A549 (cell line): ENCODE results near the gene MACF1. TPM values are rescaled to one million over a fixed set of nuclear protein-coding genes. Genes with fewer than 3 reads are reported as not detected.

Source experiments
- ATAC-seq, 2 experiments: fragments of 200-7000 bp in 1 of 2; fragments of >200 bp in 1 of 2; cut with Nextera tagmentation in 1 of 2; cut with Tn5 transposase in 1 of 2; 3 replicates each; pipeline versions ENCODE4 v1.8.0 to v1.9.1; 2018 to 2020; ENCODE audit warnings: mild to moderate bottlenecking in 1 of 2, moderate library complexity in 1 of 2
- CTCF ChIA-PET: fragments of 300-600 bp; sonication (Branson Sonifier 250); formaldehyde crosslinking; extraction: SDS; loops from one replicate; lab custom pipeline; 2021; ENCODE audit warnings: antibody characterized with exemption, inconsistent platforms; lab: Yijun Ruan, JAX
- POLR2A ChIA-PET: fragments of 350-600 bp; formaldehyde crosslinking; extraction: SDS; loops from one replicate; lab custom pipeline; 2021; ENCODE audit warnings: antibody characterized with exemption, inconsistent platforms; lab: Yijun Ruan, JAX
- DNase-seq, 2 experiments: peaks; one replicate each; pipeline versions ENCODE4 v3.0.0 to v3.0.0-alpha.2; 2011 to 2016; ENCODE audit warnings: low read depth in 1 of 2, low spot score in 1 of 2
- FAIRE-seq: peaks from 2 replicates; lab custom pipeline; 2011; peaks lifted over from hg19 to GRCh38; lab: Jason Lieb, UNC
- H3K27ac ChIP-seq, 2 experiments: fragments of >200 bp; sonication (Bioruptor Twin); formaldehyde crosslinking; 3 replicates each; pipeline ENCODE4 v1.5.1; 2016 to 2017
- H3K4me1 ChIP-seq: fragments of >200 bp; sonication (Bioruptor Twin); formaldehyde crosslinking; 3 replicates; pipeline ENCODE4 v1.6.1; 2016
- H3K4me2 ChIP-seq: fragments of >200 bp; sonication (Bioruptor Twin); formaldehyde crosslinking; 3 replicates; pipeline ENCODE4 v1.6.1; 2016
- H3K4me3 ChIP-seq: fragments of >200 bp; sonication (Bioruptor Twin); formaldehyde crosslinking; 3 replicates; pipeline ENCODE4 v1.5.1; 2016
- H3K9me3 ChIP-seq: fragments of >200 bp; sonication (Bioruptor Twin); formaldehyde crosslinking; 3 replicates; pipeline ENCODE4 v1.6.1; 2016
- BHLHE40 ChIP-seq: IDR thresholded peaks from 2 replicates; pipeline ENCODE4 v1.6.1; 2012; ENCODE audit warnings: low read depth, low read length, inconsistent platforms
- CBX8 ChIP-seq: fragments of 200-600 bp; sonication (generic); IDR thresholded peaks from 2 replicates; pipeline ENCODE4 v1.6.1; 2016
- CHD2 ChIP-seq: fragments of 150-350 bp; IDR thresholded peaks from 2 replicates; pipeline ENCODE4 v1.6.1; 2014; ENCODE audit warnings: low read length; ENCODE audit not compliant: partially characterized antibody
- EHMT2 ChIP-seq: fragments of 200-600 bp; sonication (generic); IDR thresholded peaks from 2 replicates; pipeline ENCODE4 v1.6.1; 2016; ENCODE audit warnings: antibody characterized with exemption, low read depth, mild to moderate bottlenecking, moderate library complexity
- ESRRA ChIP-seq: fragments of 150-350 bp; IDR thresholded peaks from 2 replicates; pipeline ENCODE4 v1.6.1; 2014; ENCODE audit warnings: mild to moderate bottlenecking, low read length, borderline replicate concordance
- FOSL2 ChIP-seq, 2 experiments: fragments of 450-650 bp in 1 of 2; fragments of >200 bp in 1 of 2; sonication (Bioruptor Twin) in 1 of 2; formaldehyde crosslinking; IDR thresholded peaks; 2 replicates each; pipeline versions ENCODE4 v1.5.0 to v1.6.1; 2016 to 2020; ENCODE audit warnings: mild to moderate bottlenecking in 1 of 2, moderate library complexity in 1 of 2
- HOXA7 ChIP-seq: fragments of 250-450 bp; sonication (Bioruptor Pico); IDR thresholded peaks from 2 replicates; pipeline ENCODE4 v1.5.0; 2020; ENCODE audit warnings: mild to moderate bottlenecking, moderate library complexity
- JUN ChIP-seq, 2 experiments: fragments of >200 bp; sonication (Bioruptor Twin); formaldehyde crosslinking; IDR thresholded peaks; 2 replicates in 1 of 2; 3 replicates in 1 of 2; pipeline ENCODE4 v1.6.1; 2016 to 2017
- KDM1A ChIP-seq: fragments of 200-600 bp; sonication (generic); IDR thresholded peaks from 2 replicates; pipeline ENCODE4 v1.6.1; 2016; ENCODE audit warnings: low read depth, mild to moderate bottlenecking
- MAFK ChIP-seq: fragments of 450-650 bp; IDR thresholded peaks from 2 replicates; pipeline ENCODE4 v1.6.1; 2014; ENCODE audit not compliant: partially characterized antibody
- POLR2AphosphoS2 ChIP-seq: conservative IDR thresholded peaks from 2 replicates; pipeline ENCODE4 v1.6.1; 2012; ENCODE audit warnings: low read length, improper control_type of control experiment, inconsistent platforms
- RARB ChIP-seq: fragments of 250-450 bp; sonication (Bioruptor Pico); IDR thresholded peaks from 2 replicates; pipeline ENCODE4 v1.8.0; 2021; ENCODE audit warnings: mild to moderate bottlenecking, moderate library complexity
- RCOR1 ChIP-seq: fragments of 150-350 bp; IDR thresholded peaks from 2 replicates; pipeline ENCODE4 v1.6.1; 2014; ENCODE audit warnings: antibody characterized with exemption, low read length, low read depth
- RFX5 ChIP-seq: fragments of 450-650 bp; IDR thresholded peaks from 2 replicates; pipeline ENCODE4 v1.7.1; 2014; ENCODE audit warnings: antibody characterized with exemption, mild to moderate bottlenecking, moderate library complexity
- RNF2 ChIP-seq: fragments of 200-600 bp; sonication (generic); IDR thresholded peaks from 2 replicates; pipeline ENCODE4 v1.6.1; 2016; ENCODE audit warnings: low read depth, mild to moderate bottlenecking, antibody characterized with exemption, moderate library complexity, borderline replicate concordance
- SREBF2 ChIP-seq: fragments of 450-650 bp; IDR thresholded peaks from 2 replicates; pipeline ENCODE4 v1.6.1; 2014; ENCODE audit warnings: mild to moderate bottlenecking, moderate library complexity
- TP53 ChIP-seq: fragments of 250-450 bp; sonication (Bioruptor Pico); IDR thresholded peaks from 2 replicates; pipeline ENCODE4 v1.5.0; 2021; ENCODE audit warnings: mild to moderate bottlenecking, moderate library complexity
- ZC3H11A ChIP-seq: fragments of 450-650 bp; IDR thresholded peaks from 2 replicates; pipeline ENCODE4 v1.6.1; 2014; ENCODE audit warnings: antibody characterized with exemption, mild to moderate bottlenecking
- ZSCAN20 ChIP-seq: fragments of 250-450 bp; sonication (Bioruptor Pico); IDR thresholded peaks from 2 replicates; pipeline ENCODE4 v1.8.0; 2022; ENCODE audit warnings: mild to moderate bottlenecking, moderate library complexity
- WGBS: methylation state at CpG from one replicate; pipeline ENCODE4 v1.1.6; 2017; ENCODE audit errors: missing lambda C conversion rate; 5-methylcytosine and 5-hydroxymethylcytosine counted together
- polyA plus RNA-seq, 4 experiments: library from polyadenylated mRNA; depleted of rRNA in 3 of 4; stranded (reverse); fragments of >200 nt; fragmentation: RNase III in 1 of 4; extraction: RNeasy Plus Mini Kit Qiagen cat#74134 plus additional on column Dnase treatment in 1 of 4; gene quantifications; 2 replicates in 3 of 4; 3 replicates in 1 of 4; pipeline ENCODE4 v1.2.3, GENCODE V29; 2011 to 2017
- TF ChIP-seq, protein P1 (sequence below): fragments of 250-450 bp; sonication (Bioruptor Pico); IDR thresholded peaks from 2 replicates; pipeline ENCODE4 v1.5.0; 2020; ENCODE audit warnings: low read depth, mild to moderate bottlenecking, moderate library complexity
- TF ChIP-seq, protein P2 (sequence below): fragments of >200 bp; sonication (Bioruptor Twin); formaldehyde crosslinking; IDR thresholded peaks from 3 replicates; pipeline ENCODE4 v1.6.1; 2016
- TF ChIP-seq, protein P3 (sequence below): IDR thresholded peaks from 2 replicates; pipeline ENCODE4 v1.6.1; 2012
- TF ChIP-seq, protein P4 (sequence below): IDR thresholded peaks from 2 replicates; pipeline ENCODE4 v1.6.1; 2012

MACF1 gene
- polyA plus RNA-seq, 2 of the 4 experiments (the other 2 are of a cell fraction): 45.7 to 64.2 TPM

DNA sequence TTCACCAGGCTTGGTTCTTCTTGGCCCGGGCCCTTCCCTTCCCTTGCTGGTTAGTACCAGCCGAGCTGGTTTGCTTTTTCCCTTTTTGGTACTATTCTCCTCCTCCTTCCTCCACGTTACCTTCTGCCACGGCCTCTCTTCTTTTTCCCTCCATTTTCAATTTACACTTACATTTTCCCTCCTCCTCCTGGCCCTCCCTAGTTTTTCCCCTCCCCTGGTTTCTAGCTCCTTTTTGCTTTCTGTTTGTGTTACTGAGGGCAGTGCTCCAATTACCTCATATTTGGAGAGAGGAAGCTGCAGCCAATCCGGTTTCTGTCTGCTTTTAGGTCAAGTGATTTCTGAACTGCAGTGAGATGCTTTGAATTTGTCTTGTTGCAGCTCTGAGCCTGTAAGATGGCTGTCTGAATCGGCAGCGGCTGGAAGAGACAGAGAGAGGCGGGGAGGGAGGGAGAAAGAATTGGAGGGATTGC is 63.7 kb downstream of the MACF1 start:
- FAIRE-seq (no peak), ATAC-seq (no peak), DNase-seq (no peak)
- Histone ChIP-seq H3K4me2 (no peak overlapping the region), H3K4me3 (no peak overlapping the region), H3K27ac (peak overlapping the region in 1 of 2 experiments; percentile 77; a peak in 1 of 6 replicates), H3K9me3 (no peaks in the 10 kb centered on the region), H3K4me1 (peaks cover 32% of the 10 kb centered on the region)
- 87% methylated on average over 8 of the region's 8 CpGs for WGBS
- POLR2A ChIA-PET: no interaction called here
- CTCF ChIA-PET: interaction anchor here (0.6 to 1.8 kb wide), 6 partner anchors 82 to 228 kb away, joined by 3 to 7 read pairs (median 4); no protein-coding TSS in a partner anchor
- TF ChIP-seq RARB (CRISPR knock-in tag) (no peak), ZC3H11A (no peak), SREBF2 (no peak), HOXA7 (CRISPR knock-in tag) (no peak), EHMT2 (no peak), JUN (IDR thresholded peaks at IDR 0.05) (no peak), CHD2 (no peak), RFX5 (no peak), BHLHE40 (no peak), ZSCAN20 (no peak), MAFK (no peak), CBX8 (no peak), KDM1A (no peak), ESRRA (no peak), RNF2 (no peak), TP53 (CRISPR knock-in tag) (no peak)
- TF ChIP-seq, protein P1, sequence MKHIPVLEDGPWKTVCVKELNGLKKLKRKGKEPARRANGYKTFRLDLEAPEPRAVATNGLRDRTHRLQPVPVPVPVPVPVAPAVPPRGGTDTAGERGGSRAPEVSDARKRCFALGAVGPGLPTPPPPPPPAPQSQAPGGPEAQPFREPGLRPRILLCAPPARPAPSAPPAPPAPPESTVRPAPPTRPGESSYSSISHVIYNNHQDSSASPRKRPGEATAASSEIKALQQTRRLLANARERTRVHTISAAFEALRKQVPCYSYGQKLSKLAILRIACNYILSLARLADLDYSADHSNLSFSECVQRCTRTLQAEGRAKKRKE (CRISPR knock-in tag): no peak

DNA sequence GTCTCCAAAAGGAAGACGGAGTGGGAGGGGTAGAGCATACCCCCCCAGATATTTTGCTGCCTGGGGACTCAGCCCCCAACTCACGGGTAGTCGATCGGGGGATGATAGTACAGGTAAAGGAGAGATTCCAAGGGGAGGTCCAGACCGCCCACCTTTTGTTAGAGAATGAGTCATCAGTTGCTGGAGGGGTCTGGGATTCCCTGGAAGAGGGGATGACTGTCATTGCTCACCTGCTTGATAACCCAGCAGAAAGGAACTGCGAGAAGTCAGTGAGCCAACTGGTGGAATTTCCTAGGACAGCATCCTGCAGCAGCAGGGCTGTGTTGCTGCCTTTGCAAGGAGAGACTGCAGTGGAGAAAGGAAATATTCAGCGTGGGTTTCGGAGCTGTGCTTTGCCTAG is 64.4 kb downstream of the MACF1 start:
- Histone ChIP-seq H3K4me3 (no peak overlapping the region), H3K4me1 (peaks cover 32% of the 10 kb centered on the region), H3K27ac (peak overlapping the region in 1 of 2 experiments; percentile 77; a peak in 4 of 6 replicates), H3K9me3 (no peaks in the 10 kb centered on the region), H3K4me2 (no peak overlapping the region)
- no peak for FAIRE-seq
- ATAC-seq: no peak
- TF ChIP-seq POLR2AphosphoS2: no peak
- TF ChIP-seq, protein P2, sequence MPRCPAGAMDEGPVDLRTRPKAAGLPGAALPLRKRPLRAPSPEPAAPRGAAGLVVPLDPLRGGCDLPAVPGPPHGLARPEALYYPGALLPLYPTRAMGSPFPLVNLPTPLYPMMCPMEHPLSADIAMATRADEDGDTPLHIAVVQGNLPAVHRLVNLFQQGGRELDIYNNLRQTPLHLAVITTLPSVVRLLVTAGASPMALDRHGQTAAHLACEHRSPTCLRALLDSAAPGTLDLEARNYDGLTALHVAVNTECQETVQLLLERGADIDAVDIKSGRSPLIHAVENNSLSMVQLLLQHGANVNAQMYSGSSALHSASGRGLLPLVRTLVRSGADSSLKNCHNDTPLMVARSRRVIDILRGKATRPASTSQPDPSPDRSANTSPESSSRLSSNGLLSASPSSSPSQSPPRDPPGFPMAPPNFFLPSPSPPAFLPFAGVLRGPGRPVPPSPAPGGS: no peak
- TF ChIP-seq, protein P3, sequence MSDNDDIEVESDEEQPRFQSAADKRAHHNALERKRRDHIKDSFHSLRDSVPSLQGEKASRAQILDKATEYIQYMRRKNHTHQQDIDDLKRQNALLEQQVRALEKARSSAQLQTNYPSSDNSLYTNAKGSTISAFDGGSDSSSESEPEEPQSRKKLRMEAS: no peak
- TF ChIP-seq RCOR1: no peak
- no peak for TF ChIP-seq FOSL2 (IDR thresholded peaks at IDR 0.05)
- peak; percentile 16; the same call in 1 of the 2 replicates for TF ChIP-seq FOSL2 (CRISPR knock-in tag; IDR thresholded peaks at IDR 0.05)
- TF ChIP-seq MAFK: no peak
- TF ChIP-seq, protein P4, sequence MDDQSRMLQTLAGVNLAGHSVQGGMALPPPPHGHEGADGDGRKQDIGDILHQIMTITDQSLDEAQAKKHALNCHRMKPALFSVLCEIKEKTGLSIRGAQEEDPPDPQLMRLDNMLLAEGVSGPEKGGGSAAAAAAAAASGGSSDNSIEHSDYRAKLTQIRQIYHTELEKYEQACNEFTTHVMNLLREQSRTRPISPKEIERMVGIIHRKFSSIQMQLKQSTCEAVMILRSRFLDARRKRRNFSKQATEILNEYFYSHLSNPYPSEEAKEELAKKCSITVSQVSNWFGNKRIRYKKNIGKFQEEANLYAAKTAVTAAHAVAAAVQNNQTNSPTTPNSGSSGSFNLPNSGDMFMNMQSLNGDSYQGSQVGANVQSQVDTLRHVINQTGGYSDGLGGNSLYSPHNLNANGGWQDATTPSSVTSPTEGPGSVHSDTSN: no peak
- no peak for DNase-seq
- ChIA-PET POLR2A (no interaction called here), CTCF (interaction anchor here (0.9 to 1.8 kb wide), 4 partner anchors 10 to 170 kb away, joined by 3 to 9 read pairs (median 5); no protein-coding TSS in a partner anchor)
- WGBS: 94% methylated on average over 8 of the region's 8 CpGs
